HL-60 (cell line): ENCODE results near the gene CCRL2.
"Not testable (repeated sequence)": the region's sequence is repeated elsewhere in the genome, so short reads cannot be mapped to it uniquely, and the experiment has no call there.

Experiments
- DNase-seq, 2 experiments: peaks; one replicate each; pipeline ENCODE4 v3.0.0-alpha.2; 2010 to 2020; ENCODE audit warnings: low read depth in 1 of 2, low spot score in 1 of 2
- H3K27ac ChIP-seq: fragments of 250-450 bp; sonication (Bioruptor Pico); replicated peaks from 2 replicates; pipeline ENCODE4 v1.5.1; 2020; ENCODE audit warnings: mild to moderate bottlenecking, moderate library complexity
- H3K27me3 ChIP-seq: fragments of 250-450 bp; sonication (Bioruptor Pico); 2 replicates; pipeline ENCODE4 v1.5.1; 2021; ENCODE audit warnings: mild to moderate bottlenecking, moderate library complexity; ENCODE audit not compliant: insufficient read depth, poor library complexity, severe bottlenecking
- H3K4me3 ChIP-seq: replicated peaks from 2 replicates; pipeline ENCODE4 v1.5.1; 2011; ENCODE audit warnings: mild to moderate bottlenecking, control low read depth, low read length; ENCODE audit not compliant: insufficient read depth
- CTCF ChIP-seq: IDR thresholded peaks from one replicate; pipeline ENCODE4 v1.5.1; 2011; ENCODE audit warnings: low read length, control low read depth, inconsistent platforms; ENCODE audit not compliant: insufficient read depth
- GABPA ChIP-seq: IDR thresholded peaks from 2 replicates; pipeline ENCODE4 v1.6.1; 2012; ENCODE audit warnings: low read depth
- POLR2AphosphoS5 ChIP-seq: IDR thresholded peaks from 2 replicates; pipeline ENCODE4 v1.6.1; 2012; ENCODE audit warnings: low read depth
- REST ChIP-seq: IDR thresholded peaks from 2 replicates; pipeline ENCODE4 v1.6.1; 2012; ENCODE audit warnings: low read depth; ENCODE audit not compliant: insufficient replicate concordance
- SPI1 ChIP-seq: IDR thresholded peaks from 2 replicates; pipeline ENCODE4 v1.6.1; 2012; ENCODE audit warnings: low read depth, mild to moderate bottlenecking, borderline replicate concordance

CCRL2 gene

GRCh38 chr3:46433118-46433517 lies 26.1 kb downstream of the CCRL2 start:
- H3K27ac ChIP-seq, H3K27me3 ChIP-seq, DNase-seq, H3K4me3 ChIP-seq: not testable (repeated sequence)
- peak; percentile 48; the same call in 1 of the 2 replicates for TF ChIP-seq POLR2AphosphoS5

GRCh38 chr3:46433841-46434240 lies 26.8 kb downstream of the CCRL2 start:
- Histone ChIP-seq H3K27ac (no peak overlapping the region), H3K27me3 (no peaks in the 10 kb centered on the region), H3K4me3 (no peak overlapping the region)
- TF ChIP-seq CTCF = no peak
- no peak for TF ChIP-seq POLR2AphosphoS5
- no peak for TF ChIP-seq GABPA
- no peak for TF ChIP-seq SPI1
- no peak for TF ChIP-seq REST
- no peak for DNase-seq

GRCh38 chr3:46435081-46435726 lies 28.1 kb downstream of the CCRL2 start:
- DNase-seq = no peak
- Histone ChIP-seq H3K4me3 (no peak overlapping the region), H3K27ac (no peak overlapping the region), H3K27me3 (no peaks in the 10 kb centered on the region)
- no peak for TF ChIP-seq CTCF
- TF ChIP-seq REST = no peak

GRCh38 chr3:46438831-46439230 lies 31.8 kb downstream of the CCRL2 start:
- Histone ChIP-seq H3K27ac (no peak overlapping the region), H3K27me3 (no peaks in the 10 kb centered on the region), H3K4me3 (no peak overlapping the region)
- peak in 1 of 2 experiments; percentile 18 for DNase-seq
- TF ChIP-seq REST (no peak), GABPA (no peak), SPI1 (peak; percentile 84)
